Measurements from ENCODE around the gene FKBP9. TPM values are rescaled to one million over a fixed set of nuclear protein-coding genes. Genes with fewer than 3 reads are reported as not detected.

Gene FKBP9
- total RNA-seq, 1 experiment from 2014 or later = 11.0 TPM

DNA sequence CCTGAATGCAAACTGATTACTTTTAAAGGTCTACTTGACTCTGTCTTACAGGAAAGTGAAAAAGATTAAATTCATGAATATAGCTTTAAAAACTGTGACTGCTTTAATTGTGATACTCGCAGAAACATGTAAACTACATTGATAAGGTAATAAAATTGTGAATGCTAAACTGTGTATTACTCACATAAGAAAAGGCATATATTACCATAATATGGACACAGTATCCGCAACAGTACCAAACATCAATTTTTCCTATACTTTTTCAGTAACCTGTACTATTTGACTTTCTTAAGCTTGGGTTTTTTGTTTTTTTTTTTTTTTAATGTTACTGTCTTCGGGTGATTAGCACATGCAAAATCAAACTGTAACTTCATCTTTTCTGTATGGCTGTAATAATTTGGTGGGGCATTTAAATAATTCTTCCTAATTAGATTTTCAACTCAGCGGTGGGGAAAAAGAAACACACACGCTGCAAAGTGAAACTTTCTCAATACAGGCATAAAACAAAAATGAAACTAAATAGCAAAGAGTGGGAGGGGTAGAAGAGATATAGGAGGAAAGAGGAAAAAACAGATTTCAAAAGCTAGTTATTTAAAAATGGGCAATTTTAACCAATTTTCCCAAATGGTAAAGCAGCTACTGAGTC is 82.1 kb downstream of the FKBP9 start (continued):
- TF ChIP-seq, protein P1, sequence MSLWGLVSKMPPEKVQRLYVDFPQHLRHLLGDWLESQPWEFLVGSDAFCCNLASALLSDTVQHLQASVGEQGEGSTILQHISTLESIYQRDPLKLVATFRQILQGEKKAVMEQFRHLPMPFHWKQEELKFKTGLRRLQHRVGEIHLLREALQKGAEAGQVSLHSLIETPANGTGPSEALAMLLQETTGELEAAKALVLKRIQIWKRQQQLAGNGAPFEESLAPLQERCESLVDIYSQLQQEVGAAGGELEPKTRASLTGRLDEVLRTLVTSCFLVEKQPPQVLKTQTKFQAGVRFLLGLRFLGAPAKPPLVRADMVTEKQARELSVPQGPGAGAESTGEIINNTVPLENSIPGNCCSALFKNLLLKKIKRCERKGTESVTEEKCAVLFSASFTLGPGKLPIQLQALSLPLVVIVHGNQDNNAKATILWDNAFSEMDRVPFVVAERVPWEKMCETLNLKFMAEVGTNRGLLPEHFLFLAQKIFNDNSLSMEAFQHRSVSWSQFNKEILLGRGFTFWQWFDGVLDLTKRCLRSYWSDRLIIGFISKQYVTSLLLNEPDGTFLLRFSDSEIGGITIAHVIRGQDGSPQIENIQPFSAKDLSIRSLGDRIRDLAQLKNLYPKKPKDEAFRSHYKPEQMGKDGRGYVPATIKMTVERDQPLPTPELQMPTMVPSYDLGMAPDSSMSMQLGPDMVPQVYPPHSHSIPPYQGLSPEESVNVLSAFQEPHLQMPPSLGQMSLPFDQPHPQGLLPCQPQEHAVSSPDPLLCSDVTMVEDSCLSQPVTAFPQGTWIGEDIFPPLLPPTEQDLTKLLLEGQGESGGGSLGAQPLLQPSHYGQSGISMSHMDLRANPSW (CRISPR knock-in tag; conservative IDR thresholded peaks at IDR 0.05; ENCODE audit: low read depth) = no peak
- TF ChIP-seq GTF2I (CRISPR knock-in tag; conservative IDR thresholded peaks at IDR 0.05) (no peak), FOXK1 (CRISPR knock-in tag; IDR thresholded peaks at IDR 0.05) (no peak), ZNF138 (CRISPR knock-in tag; conservative IDR thresholded peaks at IDR 0.05) (no peak), NFE2L1 (CRISPR knock-in tag; IDR thresholded peaks at IDR 0.05) (no peak), CBFB (CRISPR knock-in tag; IDR thresholded peaks at IDR 0.05; ENCODE audit: low read depth) (no peak), MLX (CRISPR knock-in tag; IDR thresholded peaks at IDR 0.05) (no peak), ZNF671 (CRISPR knock-in tag; IDR thresholded peaks at IDR 0.05) (no peak), EMX1 (CRISPR knock-in tag; IDR thresholded peaks at IDR 0.05) (no peak)

GRCh38 chr7:33039903-33040292 is 82.7 kb downstream of the FKBP9 start:
- no peak overlapping the region for H3K27ac Mint-ChIP-seq
- no peak for DNase-seq (ENCODE audit: low spot score)
- POLR2A ChIA-PET = no interaction called here
- H3K36me3 Mint-ChIP-seq = no peaks in the 10 kb centered on the region
- H3K4me3 Mint-ChIP-seq = no peak overlapping the region
- CTCF ChIA-PET = no interaction called here
- no peaks in the 10 kb centered on the region for H3K27me3 Mint-ChIP-seq (ENCODE audit: low read depth)
- no peak for ATAC-seq
- H3K9me3 Mint-ChIP-seq = no peaks in the 10 kb centered on the region
- TF ChIP-seq, protein P2, sequence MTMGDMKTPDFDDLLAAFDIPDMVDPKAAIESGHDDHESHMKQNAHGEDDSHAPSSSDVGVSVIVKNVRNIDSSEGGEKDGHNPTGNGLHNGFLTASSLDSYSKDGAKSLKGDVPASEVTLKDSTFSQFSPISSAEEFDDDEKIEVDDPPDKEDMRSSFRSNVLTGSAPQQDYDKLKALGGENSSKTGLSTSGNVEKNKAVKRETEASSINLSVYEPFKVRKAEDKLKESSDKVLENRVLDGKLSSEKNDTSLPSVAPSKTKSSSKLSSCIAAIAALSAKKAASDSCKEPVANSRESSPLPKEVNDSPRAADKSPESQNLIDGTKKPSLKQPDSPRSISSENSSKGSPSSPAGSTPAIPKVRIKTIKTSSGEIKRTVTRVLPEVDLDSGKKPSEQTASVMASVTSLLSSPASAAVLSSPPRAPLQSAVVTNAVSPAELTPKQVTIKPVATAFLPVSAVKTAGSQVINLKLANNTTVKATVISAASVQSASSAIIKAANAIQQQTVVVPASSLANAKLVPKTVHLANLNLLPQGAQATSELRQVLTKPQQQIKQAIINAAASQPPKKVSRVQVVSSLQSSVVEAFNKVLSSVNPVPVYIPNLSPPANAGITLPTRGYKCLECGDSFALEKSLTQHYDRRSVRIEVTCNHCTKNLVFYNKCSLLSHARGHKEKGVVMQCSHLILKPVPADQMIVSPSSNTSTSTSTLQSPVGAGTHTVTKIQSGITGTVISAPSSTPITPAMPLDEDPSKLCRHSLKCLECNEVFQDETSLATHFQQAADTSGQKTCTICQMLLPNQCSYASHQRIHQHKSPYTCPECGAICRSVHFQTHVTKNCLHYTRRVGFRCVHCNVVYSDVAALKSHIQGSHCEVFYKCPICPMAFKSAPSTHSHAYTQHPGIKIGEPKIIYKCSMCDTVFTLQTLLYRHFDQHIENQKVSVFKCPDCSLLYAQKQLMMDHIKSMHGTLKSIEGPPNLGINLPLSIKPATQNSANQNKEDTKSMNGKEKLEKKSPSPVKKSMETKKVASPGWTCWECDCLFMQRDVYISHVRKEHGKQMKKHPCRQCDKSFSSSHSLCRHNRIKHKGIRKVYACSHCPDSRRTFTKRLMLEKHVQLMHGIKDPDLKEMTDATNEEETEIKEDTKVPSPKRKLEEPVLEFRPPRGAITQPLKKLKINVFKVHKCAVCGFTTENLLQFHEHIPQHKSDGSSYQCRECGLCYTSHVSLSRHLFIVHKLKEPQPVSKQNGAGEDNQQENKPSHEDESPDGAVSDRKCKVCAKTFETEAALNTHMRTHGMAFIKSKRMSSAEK (CRISPR knock-in tag; IDR thresholded peaks at IDR 0.05; ENCODE audit: borderline replicate concordance) = no peak
- TF ChIP-seq NR1H2 (CRISPR knock-in tag; IDR thresholded peaks at IDR 0.05) (no peak), JAZF1 (CRISPR knock-in tag; IDR thresholded peaks at IDR 0.05) (no peak), EMX1 (CRISPR knock-in tag; IDR thresholded peaks at IDR 0.05) (no peak), CBFB (CRISPR knock-in tag; IDR thresholded peaks at IDR 0.05; ENCODE audit: low read depth) (no peak)
- H3K4me1 Mint-ChIP-seq = peaks cover 10% of the 10 kb centered on the region; the same call in 1 of the 2 replicates

DNA sequence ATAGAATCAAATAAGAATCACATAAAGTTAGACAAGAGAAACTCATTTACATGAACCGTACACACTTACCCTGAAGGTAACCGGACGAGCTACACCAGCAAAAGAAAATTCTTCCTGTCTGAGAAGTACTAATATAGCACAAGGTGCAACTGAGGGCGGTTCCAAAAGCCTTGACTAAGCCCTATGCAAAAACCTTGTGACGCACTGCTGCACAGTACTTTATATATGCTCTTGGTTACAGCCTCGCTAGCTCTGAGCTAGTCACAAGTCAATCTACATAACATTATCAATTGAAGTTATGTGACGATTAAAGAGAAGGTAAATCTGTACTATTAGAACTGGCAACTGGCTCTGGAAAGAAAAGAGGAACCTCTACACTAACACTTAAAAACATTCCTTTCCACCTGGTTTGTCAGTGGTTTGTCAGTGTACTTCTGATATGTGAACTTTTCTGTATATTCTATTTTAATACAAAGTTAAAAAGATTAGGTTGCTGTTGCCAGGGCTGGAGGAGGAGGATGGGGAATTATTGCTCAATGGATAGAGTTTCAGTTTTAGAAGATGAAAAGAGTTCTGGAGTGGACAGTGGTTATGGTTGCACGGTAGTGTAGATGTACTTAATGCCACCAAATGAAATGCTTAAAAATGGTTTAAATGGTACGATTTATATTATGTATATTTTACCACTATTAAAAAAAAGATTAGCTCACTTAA is 83.7 kb downstream of the FKBP9 start:
- Mint-ChIP-seq H3K36me3 (no peaks in the 10 kb centered on the region; the same call in 1 of the 2 replicates), H3K9me3 (no peaks in the 10 kb centered on the region; the same call in 1 of the 2 replicates), H3K27me3 (ENCODE audit: low read depth) (no peaks in the 10 kb centered on the region), H3K4me1 (peaks cover 10% of the 10 kb centered on the region; the same call in 1 of the 2 replicates), H3K4me3 (no peak overlapping the region), H3K27ac (no peak overlapping the region)
- CTCF ChIA-PET = interaction anchor here (1.3 kb wide), 1 partner anchor 22 kb away, joined by 3 read pairs; the partner anchor contains the start of gene NT5C3A
- no peak for DNase-seq (ENCODE audit: low spot score)
- POLR2A ChIA-PET = no interaction called here
- TF ChIP-seq OVOL2 (CRISPR knock-in tag; IDR thresholded peaks at IDR 0.05; ENCODE audit: borderline replicate concordance) = no peak
- TF ChIP-seq ZBTB21 (CRISPR knock-in tag; IDR thresholded peaks at IDR 0.05; ENCODE audit: borderline replicate concordance) = no peak
- no peak for TF ChIP-seq KAT7 (CRISPR knock-in tag; IDR thresholded peaks at IDR 0.05; ENCODE audit: borderline replicate concordance)
- TF ChIP-seq ZNF396 (CRISPR knock-in tag; IDR thresholded peaks at IDR 0.05; ENCODE audit: borderline replicate concordance) = no peak
- no peak for TF ChIP-seq FOXP1 (CRISPR knock-in tag; IDR thresholded peaks at IDR 0.05; ENCODE audit: borderline replicate concordance)
- TF ChIP-seq NR2C2 (CRISPR knock-in tag; IDR thresholded peaks at IDR 0.05) = no peak
- no peak for TF ChIP-seq FOXK1 (CRISPR knock-in tag; IDR thresholded peaks at IDR 0.05)
- TF ChIP-seq, protein P3, sequence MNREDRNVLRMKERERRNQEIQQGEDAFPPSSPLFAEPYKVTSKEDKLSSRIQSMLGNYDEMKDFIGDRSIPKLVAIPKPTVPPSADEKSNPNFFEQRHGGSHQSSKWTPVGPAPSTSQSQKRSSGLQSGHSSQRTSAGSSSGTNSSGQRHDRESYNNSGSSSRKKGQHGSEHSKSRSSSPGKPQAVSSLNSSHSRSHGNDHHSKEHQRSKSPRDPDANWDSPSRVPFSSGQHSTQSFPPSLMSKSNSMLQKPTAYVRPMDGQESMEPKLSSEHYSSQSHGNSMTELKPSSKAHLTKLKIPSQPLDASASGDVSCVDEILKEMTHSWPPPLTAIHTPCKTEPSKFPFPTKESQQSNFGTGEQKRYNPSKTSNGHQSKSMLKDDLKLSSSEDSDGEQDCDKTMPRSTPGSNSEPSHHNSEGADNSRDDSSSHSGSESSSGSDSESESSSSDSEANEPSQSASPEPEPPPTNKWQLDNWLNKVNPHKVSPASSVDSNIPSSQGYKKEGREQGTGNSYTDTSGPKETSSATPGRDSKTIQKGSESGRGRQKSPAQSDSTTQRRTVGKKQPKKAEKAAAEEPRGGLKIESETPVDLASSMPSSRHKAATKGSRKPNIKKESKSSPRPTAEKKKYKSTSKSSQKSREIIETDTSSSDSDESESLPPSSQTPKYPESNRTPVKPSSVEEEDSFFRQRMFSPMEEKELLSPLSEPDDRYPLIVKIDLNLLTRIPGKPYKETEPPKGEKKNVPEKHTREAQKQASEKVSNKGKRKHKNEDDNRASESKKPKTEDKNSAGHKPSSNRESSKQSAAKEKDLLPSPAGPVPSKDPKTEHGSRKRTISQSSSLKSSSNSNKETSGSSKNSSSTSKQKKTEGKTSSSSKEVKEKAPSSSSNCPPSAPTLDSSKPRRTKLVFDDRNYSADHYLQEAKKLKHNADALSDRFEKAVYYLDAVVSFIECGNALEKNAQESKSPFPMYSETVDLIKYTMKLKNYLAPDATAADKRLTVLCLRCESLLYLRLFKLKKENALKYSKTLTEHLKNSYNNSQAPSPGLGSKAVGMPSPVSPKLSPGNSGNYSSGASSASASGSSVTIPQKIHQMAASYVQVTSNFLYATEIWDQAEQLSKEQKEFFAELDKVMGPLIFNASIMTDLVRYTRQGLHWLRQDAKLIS (CRISPR knock-in tag; IDR thresholded peaks at IDR 0.05; ENCODE audit: borderline replicate concordance) = no peak
- no peak for TF ChIP-seq CREB1 (CRISPR knock-in tag; IDR thresholded peaks at IDR 0.05)
- no peak for TF ChIP-seq SOX15 (CRISPR knock-in tag; IDR thresholded peaks at IDR 0.05)
- TF ChIP-seq SMAD3 (CRISPR knock-in tag; IDR thresholded peaks at IDR 0.05; ENCODE audit: borderline replicate concordance) = no peak
- ATAC-seq = no peak; the same call in 1 of the 2 replicates

Data from WTC11 (cell line).